ENCODE results near the gene P2RY11. TPM values are rescaled to one million over a fixed set of nuclear protein-coding genes. Genes with fewer than 3 reads are reported as not detected.

P2RY11 gene
- total and polyA plus RNA-seq, 2 donors (not counting 1 experiment from before 2014, with no cell fraction given) = 25.8 to 27.1 TPM

DNA sequence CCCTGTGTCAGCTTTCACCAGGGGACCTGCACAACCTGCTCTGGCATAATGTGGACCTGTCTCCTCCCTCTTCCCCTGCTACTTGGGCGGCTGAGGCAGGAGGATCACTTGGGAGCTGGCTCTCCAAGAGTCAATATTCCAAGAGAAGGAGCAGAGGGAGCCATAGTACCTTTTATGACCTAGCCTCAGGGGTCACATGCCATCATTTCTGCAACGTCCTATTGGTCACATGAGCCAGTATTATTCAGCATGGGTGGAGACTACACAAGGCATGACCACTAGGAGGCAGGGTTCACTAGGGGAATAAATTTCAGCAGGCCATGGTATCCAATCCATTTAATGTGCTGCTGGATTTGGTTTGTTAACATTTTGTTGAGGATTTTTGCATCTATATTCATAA is 37.3 kb upstream of the P2RY11 start:
- Histone ChIP-seq H3K9ac (ENCODE audit: low read length) (no peak overlapping the region), H3K36me3 (replicated peaks in 1 of 2; ENCODE audit: control extremely low read depth in 1 of 2, control insufficient read depth in 1 of 2, extremely low read depth in 1 of 2, insufficient read depth in 2 of 2, low read length in 1 of 2) (no peaks in the 10 kb centered on the region), H3K4me1 (ENCODE audit: control insufficient read depth in 2 of 2, insufficient read depth in 2 of 2, low read length in 2 of 2) (no peaks in the 10 kb centered on the region), H3K27ac (ENCODE audit: low read length in 2 of 2) (no peak overlapping the region), H4K20me1 (ENCODE audit: control insufficient read depth, insufficient read depth, low read length, poor library complexity, severe bottlenecking) (no peaks in the 10 kb centered on the region), H3K4me3 (ENCODE audit: control extremely low read depth in 1 of 5, extremely low read depth in 1 of 5, insufficient read depth in 1 of 5, low read depth in 2 of 5, low read length in 4 of 5) (no peak overlapping the region), H3K9me3 (ENCODE audit: control extremely low read depth in 1 of 3, control insufficient read depth in 2 of 3, insufficient read depth in 1 of 3, low read length in 2 of 3) (peaks cover 3 to 25% (median 8%) of the 10 kb centered on the region in 3 donors), H3K4me2 (replicated peaks; ENCODE audit: low read depth, low read length, poor library complexity, severe bottlenecking) (no peak overlapping the region), H2AFZ (ENCODE audit: insufficient read depth, low read depth, low read length, poor library complexity, severe bottlenecking) (no peak overlapping the region), H3K79me2 (ENCODE audit: control insufficient read depth, insufficient read depth, low read length) (no peaks in the 10 kb centered on the region), H3K27me3 (replicated peaks in 1 of 4; ENCODE audit: control extremely low read depth in 1 of 4, control insufficient read depth in 3 of 4, insufficient read depth in 4 of 4, low read length in 3 of 4) (no peaks in the 10 kb centered on the region)
- Mint-ChIP-seq H3K4me1 (no peaks in the 10 kb centered on the region), H3K9me3 (ENCODE audit: insufficient read depth) (no peaks in the 10 kb centered on the region), H3K27ac (no peak overlapping the region), H3K4me3 (no peak overlapping the region), H3K27me3 (peaks cover 10% of the 10 kb centered on the region)
- DNase-seq (peak; percentile 63), ATAC-seq (ENCODE audit: low read depth) (peak; percentile 17)
- intact Hi-C loops (cut with micrococcal nuclease) = loop anchor here (1.0 kb wide), 1 partner anchor 39 kb away; no protein-coding TSS in a partner anchor
- ChIA-PET POLR2A (no interaction called here), CTCF (interaction anchor here (0.8 kb wide), 1 partner anchor 314 kb away, joined by 3 read pairs; no protein-coding TSS in a partner anchor)
- TF ChIP-seq EZH2 (IDR thresholded peaks at IDR 0.05; ENCODE audit: borderline replicate concordance, insufficient read depth, low read depth, low read length, poor library complexity, severe bottlenecking) = no peak
- TF ChIP-seq, protein P1, sequence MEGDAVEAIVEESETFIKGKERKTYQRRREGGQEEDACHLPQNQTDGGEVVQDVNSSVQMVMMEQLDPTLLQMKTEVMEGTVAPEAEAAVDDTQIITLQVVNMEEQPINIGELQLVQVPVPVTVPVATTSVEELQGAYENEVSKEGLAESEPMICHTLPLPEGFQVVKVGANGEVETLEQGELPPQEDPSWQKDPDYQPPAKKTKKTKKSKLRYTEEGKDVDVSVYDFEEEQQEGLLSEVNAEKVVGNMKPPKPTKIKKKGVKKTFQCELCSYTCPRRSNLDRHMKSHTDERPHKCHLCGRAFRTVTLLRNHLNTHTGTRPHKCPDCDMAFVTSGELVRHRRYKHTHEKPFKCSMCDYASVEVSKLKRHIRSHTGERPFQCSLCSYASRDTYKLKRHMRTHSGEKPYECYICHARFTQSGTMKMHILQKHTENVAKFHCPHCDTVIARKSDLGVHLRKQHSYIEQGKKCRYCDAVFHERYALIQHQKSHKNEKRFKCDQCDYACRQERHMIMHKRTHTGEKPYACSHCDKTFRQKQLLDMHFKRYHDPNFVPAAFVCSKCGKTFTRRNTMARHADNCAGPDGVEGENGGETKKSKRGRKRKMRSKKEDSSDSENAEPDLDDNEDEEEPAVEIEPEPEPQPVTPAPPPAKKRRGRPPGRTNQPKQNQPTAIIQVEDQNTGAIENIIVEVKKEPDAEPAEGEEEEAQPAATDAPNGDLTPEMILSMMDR (IDR thresholded peaks at IDR 0.05) = peak; percentile 23
- 75% methylated on average over 2 of the region's 2 CpGs for WGBS (ENCODE audit: insufficient coverage)

DNA sequence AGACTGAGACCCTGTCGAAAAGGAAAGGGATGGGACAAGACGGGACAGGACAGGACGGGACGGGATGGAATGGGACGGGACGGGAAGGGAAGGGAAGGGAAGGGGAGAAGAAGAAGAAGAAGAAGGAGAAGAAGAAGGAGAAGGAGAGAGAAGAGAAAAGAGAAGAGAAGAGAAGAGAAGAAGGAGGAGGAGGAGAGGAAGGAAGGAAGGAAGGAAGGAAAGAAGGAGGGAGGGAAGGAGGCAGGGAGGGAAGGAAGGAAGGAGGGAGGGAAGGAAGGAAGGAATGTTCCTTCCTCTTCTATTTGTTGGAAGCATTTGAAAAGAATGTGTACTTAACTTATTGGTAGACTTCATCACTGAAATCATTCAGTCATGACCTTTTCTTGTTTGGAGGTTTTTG is 35.0 kb upstream of the P2RY11 start:
- DNase-seq = no peak
- Histone ChIP-seq H4K20me1 (ENCODE audit: control insufficient read depth, insufficient read depth, low read length, poor library complexity, severe bottlenecking) (no peaks in the 10 kb centered on the region), H3K27ac (ENCODE audit: low read length in 2 of 2) (no peak overlapping the region), H3K36me3 (replicated peaks in 1 of 2; ENCODE audit: control extremely low read depth in 1 of 2, control insufficient read depth in 1 of 2, extremely low read depth in 1 of 2, insufficient read depth in 2 of 2, low read length in 1 of 2) (no peaks in the 10 kb centered on the region), H3K9ac (ENCODE audit: low read length) (no peak overlapping the region), H3K9me3 (ENCODE audit: control extremely low read depth in 1 of 3, control insufficient read depth in 2 of 3, insufficient read depth in 1 of 3, low read length in 2 of 3) (peaks cover 3 to 22% (median 8%) of the 10 kb centered on the region in 3 donors), H3K4me1 (ENCODE audit: control insufficient read depth in 2 of 2, insufficient read depth in 2 of 2, low read length in 2 of 2) (no peaks in the 10 kb centered on the region), H2AFZ (ENCODE audit: insufficient read depth, low read depth, low read length, poor library complexity, severe bottlenecking) (no peak overlapping the region), H3K27me3 (replicated peaks in 1 of 4; ENCODE audit: control extremely low read depth in 1 of 4, control insufficient read depth in 3 of 4, insufficient read depth in 4 of 4, low read length in 3 of 4) (no peaks in the 10 kb centered on the region), H3K4me2 (replicated peaks; ENCODE audit: low read depth, low read length, poor library complexity, severe bottlenecking) (no peak overlapping the region), H3K4me3 (ENCODE audit: control extremely low read depth in 1 of 5, extremely low read depth in 1 of 5, insufficient read depth in 1 of 5, low read depth in 2 of 5, low read length in 4 of 5) (no peak overlapping the region), H3K79me2 (ENCODE audit: control insufficient read depth, insufficient read depth, low read length) (no peaks in the 10 kb centered on the region)
- peaks cover 3% of the 10 kb centered on the region for H3K27me3 Mint-ChIP-seq
- intact Hi-C loops (cut with micrococcal nuclease) = no loop called here
- 85% methylated on average over 6 of the region's 6 CpGs for WGBS (ENCODE audit: insufficient coverage)
- H3K4me3 Mint-ChIP-seq = no peak overlapping the region
- CTCF ChIA-PET = interaction anchor here (0.8 kb wide), 1 partner anchor 173 kb away, joined by 5 read pairs; no protein-coding TSS in a partner anchor
- no peak overlapping the region for H3K27ac Mint-ChIP-seq
- POLR2A ChIA-PET = interaction anchor here (0.6 kb wide), 1 partner anchor 30 kb away, joined by 4 read pairs; no protein-coding TSS in a partner anchor
- TF ChIP-seq EZH2 (IDR thresholded peaks at IDR 0.05; ENCODE audit: borderline replicate concordance, insufficient read depth, low read depth, low read length, poor library complexity, severe bottlenecking) = no peak
- TF ChIP-seq, protein P1 (IDR thresholded peaks at IDR 0.05) = no peak
- ATAC-seq (ENCODE audit: low read depth) = no peak
- H3K9me3 Mint-ChIP-seq (ENCODE audit: insufficient read depth) = no peaks in the 10 kb centered on the region
- no peaks in the 10 kb centered on the region for H3K4me1 Mint-ChIP-seq

All from B cell (primary cell).